ENCODE data around the gene SORL1.
"Not testable (repeated sequence)": the region's sequence is repeated elsewhere in the genome, so short reads cannot be mapped to it uniquely, and the experiment has no call there.

SORL1 gene

DNA sequence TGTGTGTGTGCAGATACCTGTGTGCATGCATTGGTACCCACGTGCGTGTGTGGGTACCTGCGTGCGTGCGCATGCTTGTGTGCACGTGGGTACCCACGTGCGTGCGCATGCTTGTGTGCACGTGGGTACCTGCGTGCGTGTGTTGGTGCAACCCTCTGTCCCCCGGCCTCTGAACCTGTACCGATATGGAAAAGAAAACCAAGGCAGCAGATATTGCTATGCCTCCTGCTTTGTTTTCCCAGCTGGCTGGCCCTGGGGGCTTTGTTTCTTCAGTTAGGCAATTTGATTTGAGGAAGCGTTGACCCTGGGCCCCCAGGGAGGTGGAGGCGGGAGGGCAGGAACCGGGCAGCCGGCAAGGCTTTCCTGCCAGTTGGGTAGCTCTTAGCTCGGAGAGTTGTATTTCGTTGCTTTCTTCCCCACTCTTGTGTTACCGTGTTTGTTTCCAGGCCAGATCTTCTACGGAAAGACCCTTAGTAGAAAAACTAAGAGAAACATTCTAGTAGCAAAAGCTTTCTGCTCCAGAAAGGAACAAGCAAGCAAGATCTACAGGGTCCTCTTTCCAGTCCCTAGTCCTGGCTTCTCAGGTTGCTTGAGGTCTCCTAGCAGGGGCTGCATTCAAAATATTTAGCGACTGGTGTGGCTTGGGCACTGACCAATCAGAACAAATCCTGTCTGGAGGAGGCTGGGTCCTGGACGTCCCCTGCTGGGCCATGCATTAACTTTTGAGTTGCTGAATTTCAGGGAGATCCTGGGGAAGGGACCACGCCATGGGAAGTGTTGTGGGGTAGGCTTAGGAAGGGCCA lies 27.0 kb downstream of the SORL1 start:
- DNase-seq: no peak

GRCh38 chr11:121479698-121480238 lies 27.7 kb downstream of the SORL1 start:
- DNase-seq: no peak

DNA sequence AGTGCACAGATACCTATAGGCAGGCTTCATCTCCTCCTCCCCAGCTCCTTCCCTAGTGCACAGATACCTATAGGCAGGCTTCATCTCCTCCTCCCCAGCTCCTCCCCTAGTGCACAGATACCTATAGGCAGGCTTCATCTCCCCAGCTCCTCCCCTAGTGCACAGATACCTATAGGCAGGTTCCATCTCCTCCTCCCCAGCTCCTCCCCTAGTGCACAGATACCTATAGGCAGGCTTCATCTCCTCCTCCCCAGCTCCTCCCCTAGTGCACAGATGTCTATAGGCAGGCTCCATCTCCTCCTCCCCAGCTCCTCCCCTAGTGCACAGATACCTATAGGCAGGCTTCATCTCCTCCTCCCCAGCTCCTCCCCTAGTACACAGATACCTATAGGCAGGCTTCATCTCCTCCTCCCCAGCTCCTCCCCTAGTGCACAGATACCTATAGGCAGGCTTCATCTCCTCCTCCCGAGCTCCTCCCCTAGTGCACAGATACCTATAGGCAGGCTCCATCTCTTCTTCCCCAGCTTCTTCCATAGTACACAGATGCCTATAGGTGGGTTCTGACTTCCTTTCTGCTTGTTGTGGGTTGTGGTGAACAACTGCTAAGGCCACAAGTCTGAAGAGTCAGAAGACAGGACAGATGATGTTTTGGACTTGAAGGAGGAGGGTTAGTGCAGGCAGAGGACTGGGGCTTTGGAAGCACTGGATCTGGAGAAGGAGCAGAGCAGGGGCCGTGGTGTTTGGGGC lies 29.5 kb downstream of the SORL1 start:
- not testable (repeated sequence) for DNase-seq

DNA sequence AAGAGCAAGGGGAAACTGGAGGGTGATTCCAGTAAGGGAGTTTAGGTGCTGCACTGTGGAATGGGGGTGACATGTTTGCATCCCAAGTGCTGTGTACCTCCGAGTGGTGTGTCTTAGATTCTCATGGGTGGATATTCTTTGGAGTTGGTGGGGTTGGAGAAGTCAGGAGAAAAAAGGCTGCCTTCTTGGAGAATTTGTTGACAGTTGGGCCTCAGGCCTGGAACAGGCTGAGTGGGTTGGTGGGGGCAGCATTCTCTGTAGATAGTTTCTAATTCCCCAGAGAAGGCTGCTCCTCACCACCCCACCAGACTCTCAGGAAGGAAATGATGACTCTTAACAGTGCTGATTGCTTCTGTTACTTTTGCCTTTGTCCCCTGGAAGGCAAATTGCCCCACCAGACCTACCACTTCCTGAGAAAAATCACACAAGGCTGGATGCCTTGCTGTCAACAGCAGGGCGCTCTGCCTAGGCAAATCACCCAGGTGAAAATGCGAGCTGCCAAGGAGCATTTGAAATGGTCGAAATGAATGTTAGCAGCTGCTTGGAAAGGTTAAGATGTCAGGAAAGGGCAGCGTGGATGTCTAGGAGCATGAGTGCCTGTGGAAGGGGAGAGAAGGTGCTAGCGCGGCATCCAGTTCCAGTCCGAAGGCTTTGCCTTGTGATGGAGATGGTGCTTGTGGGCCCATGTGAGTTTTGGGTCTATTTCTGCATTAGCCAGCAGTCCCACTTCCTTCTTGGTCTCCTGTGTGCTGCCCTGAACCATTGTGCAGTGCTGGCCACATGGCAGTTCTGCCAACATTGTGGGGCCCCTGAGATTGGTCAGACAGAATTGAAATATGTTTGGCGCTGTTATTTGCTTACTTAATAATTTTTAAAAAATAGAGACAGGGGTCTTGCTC lies 30.4 kb downstream of the SORL1 start:
- DNase-seq: peak; percentile 43 to 58

- no peak for DNase-seq
These were observed 31.8 kb downstream of the SORL1 start for GRCh38 chr11:121483805-121484480.

- no peak for DNase-seq
These were observed 33.1 kb downstream of the SORL1 start for GRCh38 chr11:121485216-121485615.

GRCh38 chr11:121486054-121486453 lies 33.9 kb downstream of the SORL1 start:
- DNase-seq: no peak

- DNase-seq: no peak
These were observed 35.1 kb downstream of the SORL1 start for GRCh38 chr11:121487191-121487590.

GRCh38 chr11:121488170-121488569 lies 36.1 kb downstream of the SORL1 start:
- DNase-seq: no peak

DNA sequence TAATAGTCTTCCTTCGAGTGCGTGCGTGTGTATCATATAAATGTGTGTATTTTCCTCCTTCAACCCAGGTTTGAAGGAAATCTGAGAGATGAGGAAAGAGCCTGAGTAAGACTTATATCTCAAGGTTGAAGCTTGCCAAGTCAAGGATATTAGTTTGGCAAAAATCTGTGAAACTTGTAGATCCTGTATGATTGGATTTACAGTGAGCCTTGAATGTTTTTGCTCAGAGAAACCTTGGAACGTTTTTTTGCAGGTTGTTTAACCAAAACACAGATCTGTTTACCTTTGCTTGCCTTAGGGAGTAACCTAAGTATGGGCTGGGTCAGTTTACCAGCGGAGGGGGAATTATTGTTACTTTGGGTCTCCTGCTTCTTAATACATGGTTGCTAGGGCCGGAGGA lies 36.5 kb downstream of the SORL1 start:
- no peak for DNase-seq

DNA sequence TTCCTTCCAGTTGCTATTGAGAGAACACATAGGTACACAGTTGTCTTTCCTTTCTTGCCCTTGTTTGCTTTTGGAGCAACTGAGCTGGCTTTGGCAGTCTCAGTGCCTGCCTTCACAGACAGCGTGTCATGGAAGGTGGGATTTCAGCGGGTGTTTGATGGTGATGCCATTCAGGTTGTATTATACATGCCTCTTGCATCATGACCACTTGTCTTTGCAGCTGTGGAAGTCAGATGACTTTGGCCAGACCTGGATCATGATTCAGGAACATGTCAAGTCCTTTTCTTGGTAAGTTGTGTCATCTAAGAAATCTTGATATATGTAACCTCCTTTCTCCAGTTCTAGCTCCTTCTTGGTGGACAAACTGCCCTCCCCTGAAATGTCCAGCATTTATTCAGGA lies 37.7 kb downstream of the SORL1 start:
- no peak for DNase-seq

- peak; percentile 53 to 69 for DNase-seq
These were observed 42.4 kb downstream of the SORL1 start for GRCh38 chr11:121494355-121495099.

GRCh38 chr11:121497176-121497998 lies 45.3 kb downstream of the SORL1 start:
- DNase-seq: no peak

GRCh38 chr11:121499405-121499804 lies 47.3 kb downstream of the SORL1 start:
- DNase-seq: no peak

- DNase-seq: no peak
These were observed 48.2 kb downstream of the SORL1 start for GRCh38 chr11:121500275-121500674.

GRCh38 chr11:121500717-121501116 lies 48.6 kb downstream of the SORL1 start:
- DNase-seq: no peak

DNA sequence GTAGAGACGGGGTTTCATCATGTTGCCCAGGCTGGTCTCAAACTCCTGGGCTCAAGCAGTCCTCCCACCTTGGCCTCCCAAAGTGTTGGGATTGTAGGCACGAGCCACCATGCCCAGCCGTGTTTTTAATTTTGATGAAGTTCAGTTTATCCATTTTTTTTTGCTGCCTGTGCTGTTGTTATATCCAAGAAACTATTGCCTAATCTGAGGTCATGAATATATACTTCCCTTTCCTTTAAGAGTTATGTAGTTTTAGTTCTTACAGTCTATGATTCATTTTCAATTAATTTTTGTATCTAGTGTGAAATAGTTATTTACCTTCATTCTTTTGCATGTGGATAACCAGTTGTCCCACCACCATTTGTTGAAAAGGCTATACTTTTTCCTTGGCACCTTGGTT lies 50.9 kb downstream of the SORL1 start:
- DNase-seq: no peak

GRCh38 chr11:121506237-121506636 lies 54.1 kb downstream of the SORL1 start:
- DNase-seq: not testable (repeated sequence)

DNA sequence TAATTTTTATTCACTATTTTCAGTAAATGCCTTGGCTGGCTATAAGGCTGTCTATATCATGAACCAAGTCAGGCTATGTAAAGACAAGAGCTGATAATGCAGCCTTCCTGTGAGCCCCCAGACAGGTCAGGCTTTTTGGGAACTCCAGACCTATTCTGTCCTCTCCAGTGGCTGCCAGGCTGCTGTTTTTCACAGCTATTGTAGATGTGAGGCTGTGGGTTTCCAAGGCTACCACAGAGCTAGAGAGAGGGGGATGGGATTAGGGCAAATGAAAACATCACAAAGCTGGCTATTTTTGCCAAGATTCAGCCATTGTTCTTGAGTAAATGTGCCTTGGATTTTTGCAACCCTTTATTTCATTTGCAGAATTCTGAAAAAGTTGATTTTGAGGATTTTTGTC lies 56.3 kb downstream of the SORL1 start:
- DNase-seq: no peak

- DNase-seq: no peak
These were observed 58.3 kb downstream of the SORL1 start for GRCh38 chr11:121510438-121510837.

Data from activated CD4-positive, alpha-beta T cell treated with anti-CD3 and anti-CD28 coated beads, Interleukin-2, amount 50 U/mL, for 48 hours (primary cell).